ENCODE data around the gene ZBTB20. TPM values are rescaled to one million over a fixed set of nuclear protein-coding genes. Genes with fewer than 3 reads are reported as not detected.

ZBTB20 gene
- polyA plus RNA-seq, 1 donor from 2014 or later: 4.8 TPM

DNA sequence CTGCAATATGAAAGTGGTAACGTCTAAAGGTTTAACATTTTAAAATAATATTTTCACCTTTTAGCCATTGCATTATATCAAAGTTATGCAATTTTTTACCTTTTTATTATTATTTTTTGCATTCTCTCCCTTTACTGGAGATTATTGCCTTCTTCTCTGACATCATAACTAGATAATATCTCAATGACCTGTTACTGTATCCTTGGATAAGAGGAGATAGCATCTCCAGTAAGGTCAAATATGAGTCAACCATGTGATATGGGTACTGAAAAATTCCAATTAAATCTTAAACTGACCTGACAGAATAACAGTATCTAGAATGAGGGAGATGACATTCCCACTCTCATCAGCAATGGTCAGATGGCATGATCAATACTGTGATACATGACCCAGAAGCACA, 108.3 kb downstream of the ZBTB20 start:
- H3K36me3 ChIP-seq (ENCODE audit: insufficient read depth, low read length): no peaks in the 10 kb centered on the region
- no peak overlapping the region for H3K4me3 ChIP-seq (ENCODE audit: low read length)
- H3K27ac ChIP-seq (ENCODE audit: low read length): no peak overlapping the region
- H3K9me2 ChIP-seq (ENCODE audit: insufficient read depth, low read length): no peaks in the 10 kb centered on the region
- no peaks in the 10 kb centered on the region for H3K27me3 ChIP-seq (ENCODE audit: insufficient read depth, low read depth, low read length)
- H3K4me2 ChIP-seq (ENCODE audit: low read length): no peak overlapping the region
- no peak overlapping the region for H3K9ac ChIP-seq (ENCODE audit: low read length)
- TF ChIP-seq, protein P1, sequence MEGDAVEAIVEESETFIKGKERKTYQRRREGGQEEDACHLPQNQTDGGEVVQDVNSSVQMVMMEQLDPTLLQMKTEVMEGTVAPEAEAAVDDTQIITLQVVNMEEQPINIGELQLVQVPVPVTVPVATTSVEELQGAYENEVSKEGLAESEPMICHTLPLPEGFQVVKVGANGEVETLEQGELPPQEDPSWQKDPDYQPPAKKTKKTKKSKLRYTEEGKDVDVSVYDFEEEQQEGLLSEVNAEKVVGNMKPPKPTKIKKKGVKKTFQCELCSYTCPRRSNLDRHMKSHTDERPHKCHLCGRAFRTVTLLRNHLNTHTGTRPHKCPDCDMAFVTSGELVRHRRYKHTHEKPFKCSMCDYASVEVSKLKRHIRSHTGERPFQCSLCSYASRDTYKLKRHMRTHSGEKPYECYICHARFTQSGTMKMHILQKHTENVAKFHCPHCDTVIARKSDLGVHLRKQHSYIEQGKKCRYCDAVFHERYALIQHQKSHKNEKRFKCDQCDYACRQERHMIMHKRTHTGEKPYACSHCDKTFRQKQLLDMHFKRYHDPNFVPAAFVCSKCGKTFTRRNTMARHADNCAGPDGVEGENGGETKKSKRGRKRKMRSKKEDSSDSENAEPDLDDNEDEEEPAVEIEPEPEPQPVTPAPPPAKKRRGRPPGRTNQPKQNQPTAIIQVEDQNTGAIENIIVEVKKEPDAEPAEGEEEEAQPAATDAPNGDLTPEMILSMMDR (IDR thresholded peaks at IDR 0.05; ENCODE audit: poor library complexity, severe bottlenecking): no peak
- TF ChIP-seq TAF1 (IDR thresholded peaks at IDR 0.05; ENCODE audit: low read depth) (no peak), EZH2 (IDR thresholded peaks at IDR 0.05; ENCODE audit: borderline replicate concordance, insufficient read depth, low read length, poor library complexity, severe bottlenecking) (no peak), POLR2AphosphoS5 (IDR thresholded peaks at IDR 0.05) (no peak), SMC3 (conservative IDR thresholded peaks at IDR 0.05; ENCODE audit: poor library complexity) (no peak)
- TF ChIP-seq, protein P2, sequence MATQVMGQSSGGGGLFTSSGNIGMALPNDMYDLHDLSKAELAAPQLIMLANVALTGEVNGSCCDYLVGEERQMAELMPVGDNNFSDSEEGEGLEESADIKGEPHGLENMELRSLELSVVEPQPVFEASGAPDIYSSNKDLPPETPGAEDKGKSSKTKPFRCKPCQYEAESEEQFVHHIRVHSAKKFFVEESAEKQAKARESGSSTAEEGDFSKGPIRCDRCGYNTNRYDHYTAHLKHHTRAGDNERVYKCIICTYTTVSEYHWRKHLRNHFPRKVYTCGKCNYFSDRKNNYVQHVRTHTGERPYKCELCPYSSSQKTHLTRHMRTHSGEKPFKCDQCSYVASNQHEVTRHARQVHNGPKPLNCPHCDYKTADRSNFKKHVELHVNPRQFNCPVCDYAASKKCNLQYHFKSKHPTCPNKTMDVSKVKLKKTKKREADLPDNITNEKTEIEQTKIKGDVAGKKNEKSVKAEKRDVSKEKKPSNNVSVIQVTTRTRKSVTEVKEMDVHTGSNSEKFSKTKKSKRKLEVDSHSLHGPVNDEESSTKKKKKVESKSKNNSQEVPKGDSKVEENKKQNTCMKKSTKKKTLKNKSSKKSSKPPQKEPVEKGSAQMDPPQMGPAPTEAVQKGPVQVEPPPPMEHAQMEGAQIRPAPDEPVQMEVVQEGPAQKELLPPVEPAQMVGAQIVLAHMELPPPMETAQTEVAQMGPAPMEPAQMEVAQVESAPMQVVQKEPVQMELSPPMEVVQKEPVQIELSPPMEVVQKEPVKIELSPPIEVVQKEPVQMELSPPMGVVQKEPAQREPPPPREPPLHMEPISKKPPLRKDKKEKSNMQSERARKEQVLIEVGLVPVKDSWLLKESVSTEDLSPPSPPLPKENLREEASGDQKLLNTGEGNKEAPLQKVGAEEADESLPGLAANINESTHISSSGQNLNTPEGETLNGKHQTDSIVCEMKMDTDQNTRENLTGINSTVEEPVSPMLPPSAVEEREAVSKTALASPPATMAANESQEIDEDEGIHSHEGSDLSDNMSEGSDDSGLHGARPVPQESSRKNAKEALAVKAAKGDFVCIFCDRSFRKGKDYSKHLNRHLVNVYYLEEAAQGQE (IDR thresholded peaks at IDR 0.05; ENCODE audit: borderline replicate concordance): no peak
- no peaks in the 10 kb centered on the region for H3K79me2 ChIP-seq (replicated peaks; ENCODE audit: insufficient read depth, low read length)
- H2AFZ ChIP-seq (ENCODE audit: low read depth, low read length): no peak overlapping the region
- no peaks in the 10 kb centered on the region for H4K20me1 ChIP-seq (ENCODE audit: insufficient read depth)
- no peaks in the 10 kb centered on the region for H3F3A ChIP-seq (ENCODE audit: insufficient read depth, low read length, poor library complexity, severe bottlenecking)
- no peaks in the 10 kb centered on the region for H3K9me3 ChIP-seq (ENCODE audit: low read length)

DNA sequence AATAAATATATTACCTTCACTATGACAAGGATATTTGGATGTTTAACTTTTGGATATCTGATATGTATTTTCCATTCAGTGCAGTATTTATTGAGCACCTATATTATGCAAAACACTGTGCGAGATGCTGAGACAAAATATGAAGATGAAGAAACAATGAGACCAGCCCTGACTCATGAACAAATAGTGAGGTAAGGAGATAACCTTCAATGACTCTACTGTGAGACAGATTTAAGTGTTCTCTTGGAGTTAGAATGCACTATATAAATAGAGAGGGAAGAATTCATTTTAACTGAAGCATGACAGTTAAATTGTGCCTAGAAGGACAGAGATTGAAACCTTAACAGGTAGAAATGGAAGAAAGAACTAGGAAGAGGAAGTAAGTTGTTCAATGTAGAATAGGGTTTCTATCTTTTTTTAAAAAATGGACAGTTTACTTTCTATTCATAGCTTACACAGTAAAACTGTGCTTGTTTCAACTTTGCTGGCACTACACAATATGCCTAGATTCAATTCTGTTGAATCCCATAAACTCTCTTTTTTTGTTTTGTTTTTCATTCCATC, 124.2 kb downstream of the ZBTB20 start:
- H3K4me3 ChIP-seq (ENCODE audit: low read length): no peak overlapping the region
- TF ChIP-seq SMC3 (conservative IDR thresholded peaks at IDR 0.05; ENCODE audit: poor library complexity) (no peak), MXI1 (conservative IDR thresholded peaks at IDR 0.05; ENCODE audit: poor library complexity, severe bottlenecking) (no peak), EZH2 (IDR thresholded peaks at IDR 0.05; ENCODE audit: borderline replicate concordance, insufficient read depth, low read length, poor library complexity, severe bottlenecking) (no peak), EP300 (conservative IDR thresholded peaks at IDR 0.05; ENCODE audit: poor library complexity, severe bottlenecking) (no peak), POLR2AphosphoS5 (IDR thresholded peaks at IDR 0.05) (no peak), RAD21 (conservative IDR thresholded peaks at IDR 0.05) (no peak), TAF1 (IDR thresholded peaks at IDR 0.05; ENCODE audit: low read depth) (no peak)
- TF ChIP-seq, protein P1 (IDR thresholded peaks at IDR 0.05; ENCODE audit: poor library complexity, severe bottlenecking): no peak
- TF ChIP-seq, protein P2 (IDR thresholded peaks at IDR 0.05; ENCODE audit: borderline replicate concordance): no peak
- no peaks in the 10 kb centered on the region for H3K9me3 ChIP-seq (ENCODE audit: low read length)

More for the DNA sequence above, 124.2 kb downstream of the ZBTB20 start:
- Histone ChIP-seq H4K20me1 (ENCODE audit: insufficient read depth) (no peaks in the 10 kb centered on the region), H3K9ac (ENCODE audit: low read length) (no peak overlapping the region), H3K4me2 (ENCODE audit: low read length) (no peak overlapping the region), H3K27ac (ENCODE audit: low read length) (no peak overlapping the region), H2AFZ (ENCODE audit: low read depth, low read length) (no peak overlapping the region), H3K36me3 (ENCODE audit: insufficient read depth, low read length) (no peaks in the 10 kb centered on the region), H3K79me2 (replicated peaks; ENCODE audit: insufficient read depth, low read length) (no peaks in the 10 kb centered on the region), H3K9me2 (ENCODE audit: insufficient read depth, low read length) (no peaks in the 10 kb centered on the region), H3F3A (ENCODE audit: insufficient read depth, low read length, poor library complexity, severe bottlenecking) (no peaks in the 10 kb centered on the region), H3K27me3 (ENCODE audit: insufficient read depth, low read depth, low read length) (no peaks in the 10 kb centered on the region)

Data from neural cell (in vitro differentiated cells).